ENCODE data around the gene COL23A1.

The COL23A1 gene

GRCh38 chr5:178326374-178326715, 263.8 kb downstream of the COL23A1 start:
- ChIA-PET POLR2A (no interaction called here), CTCF (interaction anchor here (0.7 kb wide), 1 partner anchor 34 kb away, joined by 6 read pairs; no protein-coding TSS in a partner anchor)
- TF ChIP-seq ZNF175 (tag by site-specific recombination; IDR thresholded peaks at IDR 0.05): no peak
- TF ChIP-seq ZNF473 (tag by site-specific recombination; IDR thresholded peaks at IDR 0.05): no peak
- no peak for TF ChIP-seq ZNF488 (tag by site-specific recombination; IDR thresholded peaks at IDR 0.05)
- TF ChIP-seq TCF7L2 (IDR thresholded peaks at IDR 0.05; ENCODE audit: borderline replicate concordance, low read depth, low read length): no peak
- TF ChIP-seq KLF17 (tag by site-specific recombination; IDR thresholded peaks at IDR 0.05): no peak
- TF ChIP-seq ZNF214 (tag by site-specific recombination; IDR thresholded peaks at IDR 0.05; ENCODE audit: borderline replicate concordance): no peak
- TF ChIP-seq ZNF140 (tag by site-specific recombination; IDR thresholded peaks at IDR 0.05): no peak
- TF ChIP-seq ZBTB44 (tag by site-specific recombination; IDR thresholded peaks at IDR 0.05): no peak
- TF ChIP-seq ZFP37 (tag by site-specific recombination; IDR thresholded peaks at IDR 0.05): no peak
- TF ChIP-seq ZNF292 (tag by site-specific recombination; IDR thresholded peaks at IDR 0.05; ENCODE audit: borderline replicate concordance, low read depth): no peak
- no peak for TF ChIP-seq ZNF354C (tag by site-specific recombination; IDR thresholded peaks at IDR 0.05; ENCODE audit: borderline replicate concordance, low read depth)
- no peak for TF ChIP-seq ZNF629 (tag by site-specific recombination; IDR thresholded peaks at IDR 0.05)
- no peak for TF ChIP-seq ZNF654 (tag by site-specific recombination; IDR thresholded peaks at IDR 0.05; ENCODE audit: low read depth)
- no peak for TF ChIP-seq HOXC10 (CRISPR knock-in tag; IDR thresholded peaks at IDR 0.05)
- TF ChIP-seq PBX3 (CRISPR knock-in tag; IDR thresholded peaks at IDR 0.05): no peak
- no peak for TF ChIP-seq ZXDB (tag by site-specific recombination; IDR thresholded peaks at IDR 0.05)
- no peak for TF ChIP-seq TSHZ1 (tag by site-specific recombination; IDR thresholded peaks at IDR 0.05; ENCODE audit: borderline replicate concordance)
- TF ChIP-seq ZNF221 (tag by site-specific recombination; IDR thresholded peaks at IDR 0.05; ENCODE audit: borderline replicate concordance): no peak
- TF ChIP-seq ZNF610 (tag by site-specific recombination; IDR thresholded peaks at IDR 0.05; ENCODE audit: borderline replicate concordance): no peak
- Histone ChIP-seq H3K27ac (ENCODE audit: extremely low read depth, low read depth, low read length) (no peak overlapping the region), H3K4me1 (ENCODE audit: control insufficient read depth, insufficient read depth, low read length) (no peaks in the 10 kb centered on the region), H3K36me3 (ENCODE audit: control insufficient read depth in 2 of 2, insufficient read depth in 1 of 2, low read length in 2 of 2) (no peaks in the 10 kb centered on the region), H3K9me3 (ENCODE audit: control insufficient read depth, insufficient read depth, low read depth, low read length) (no peaks in the 10 kb centered on the region), H3K4me3 (ENCODE audit: low read depth, low read length) (no peak overlapping the region)

Data from HEK293 (cell line).